ENCODE measurements around the gene CSF2RB. TPM values are rescaled to one million over a fixed set of nuclear protein-coding genes. Genes with fewer than 3 reads are reported as not detected.

The CSF2RB gene
- polyA plus RNA-seq, 1 donor (not counting 4 experiments of a cell fraction or from before 2014, with no cell fraction given) = 0.08 TPM

GRCh38 chr22:36884349-36885158 lies 28.9 kb upstream of the CSF2RB start:
- no peak overlapping the region for H3K4me2 ChIP-seq (ENCODE audit: control insufficient read depth, extremely low read depth, insufficient read depth, low read depth, low read length)
- no peaks in the 10 kb centered on the region for H3K79me2 ChIP-seq (ENCODE audit: control insufficient read depth, insufficient read depth, low read length)
- H4K20me1 ChIP-seq (ENCODE audit: control insufficient read depth, extremely low read depth, insufficient read depth, low read length) = no peaks in the 10 kb centered on the region
- no peaks in the 10 kb centered on the region for H3K36me3 ChIP-seq (ENCODE audit: control insufficient read depth in 2 of 2, extremely low read depth in 1 of 2, insufficient read depth in 2 of 2, low read length in 2 of 2)
- H3K9me1 ChIP-seq (ENCODE audit: control insufficient read depth, extremely low read depth, insufficient read depth, low read length) = no peaks in the 10 kb centered on the region
- H3K4me3 ChIP-seq (ENCODE audit: control insufficient read depth in 2 of 3, extremely low read depth in 1 of 3, insufficient read depth in 2 of 3, low read depth in 1 of 3, low read length in 3 of 3) = no peak overlapping the region
- FAIRE-seq = no peak
- DNase-seq (ENCODE audit: low read depth, low spot score) = no peak
- no peak overlapping the region for H3K27ac ChIP-seq (ENCODE audit: control insufficient read depth, insufficient read depth, low read length)
- H3K4me1 ChIP-seq (ENCODE audit: control insufficient read depth, extremely low read depth, insufficient read depth, low read length) = no peaks in the 10 kb centered on the region
- no peaks in the 10 kb centered on the region for H3K9me3 ChIP-seq (ENCODE audit: control insufficient read depth, low read depth, low read length)
- no peaks in the 10 kb centered on the region for H3K27me3 ChIP-seq (ENCODE audit: control insufficient read depth, extremely low read depth, insufficient read depth, low read length)
- no peak overlapping the region for H3K9ac ChIP-seq (ENCODE audit: control insufficient read depth, extremely low read depth, insufficient read depth, low read length)
- dilution Hi-C loops (cut with MboI; ENCODE audit: extremely low pct_ligation_motif_present, low sequenced_read_pairs) = no loop called here
- TF ChIP-seq CTCF (optimal IDR thresholded peaks at IDR 0.05 in 1 of 3, IDR thresholded peaks at IDR 0.05 in 1 of 3, conservative IDR thresholded peaks at IDR 0.05 in 1 of 3; ENCODE audit: extremely low read depth in 1 of 3, insufficient read depth in 2 of 3, low read length in 3 of 3) (no peak), EZH2 (IDR thresholded peaks at IDR 0.05; ENCODE audit: low read length) (no peak)
- no peak overlapping the region for H2AFZ ChIP-seq (ENCODE audit: control insufficient read depth, low read length)

GRCh38 chr22:36885474-36885873 lies 28.0 kb upstream of the CSF2RB start:
- dilution Hi-C loops (cut with MboI; ENCODE audit: extremely low pct_ligation_motif_present, low sequenced_read_pairs) = no loop called here
- no peaks in the 10 kb centered on the region for H3K27me3 ChIP-seq (ENCODE audit: control insufficient read depth, extremely low read depth, insufficient read depth, low read length)
- H2AFZ ChIP-seq (ENCODE audit: control insufficient read depth, low read length) = no peak overlapping the region
- H3K79me2 ChIP-seq (ENCODE audit: control insufficient read depth, insufficient read depth, low read length) = no peaks in the 10 kb centered on the region
- H3K9me1 ChIP-seq (ENCODE audit: control insufficient read depth, extremely low read depth, insufficient read depth, low read length) = no peaks in the 10 kb centered on the region
- FAIRE-seq (no peak), DNase-seq (ENCODE audit: low read depth, low spot score) (no peak)
- no peak overlapping the region for H3K27ac ChIP-seq (ENCODE audit: control insufficient read depth, insufficient read depth, low read length)
- no peaks in the 10 kb centered on the region for H3K4me1 ChIP-seq (ENCODE audit: control insufficient read depth, extremely low read depth, insufficient read depth, low read length)
- H3K4me3 ChIP-seq (ENCODE audit: control insufficient read depth in 2 of 3, extremely low read depth in 1 of 3, insufficient read depth in 2 of 3, low read depth in 1 of 3, low read length in 3 of 3) = no peak overlapping the region
- H3K9ac ChIP-seq (ENCODE audit: control insufficient read depth, extremely low read depth, insufficient read depth, low read length) = no peak overlapping the region
- no peak for TF ChIP-seq EZH2 (IDR thresholded peaks at IDR 0.05; ENCODE audit: low read length)
- no peaks in the 10 kb centered on the region for H3K36me3 ChIP-seq (ENCODE audit: control insufficient read depth in 2 of 2, extremely low read depth in 1 of 2, insufficient read depth in 2 of 2, low read length in 2 of 2)
- no peaks in the 10 kb centered on the region for H4K20me1 ChIP-seq (ENCODE audit: control insufficient read depth, extremely low read depth, insufficient read depth, low read length)
- H3K9me3 ChIP-seq (ENCODE audit: control insufficient read depth, low read depth, low read length) = no peaks in the 10 kb centered on the region
- H3K4me2 ChIP-seq (ENCODE audit: control insufficient read depth, extremely low read depth, insufficient read depth, low read depth, low read length) = no peak overlapping the region
